GM21723 (cell line): ENCODE data around the gene MYO16.
"Not testable (repeated sequence)": the region's sequence is repeated elsewhere in the genome, so short reads cannot be mapped to it uniquely, and the experiment has no call there.

Source experiments
- ATAC-seq: cut with Tn5 transposase; IDR thresholded peaks from one replicate; pipeline ENCODE4 v1.9.1; 2021; ENCODE audit warnings: mild to moderate bottlenecking, moderate library complexity; ENCODE audit not compliant: unreplicated experiment

MYO16 gene

DNA sequence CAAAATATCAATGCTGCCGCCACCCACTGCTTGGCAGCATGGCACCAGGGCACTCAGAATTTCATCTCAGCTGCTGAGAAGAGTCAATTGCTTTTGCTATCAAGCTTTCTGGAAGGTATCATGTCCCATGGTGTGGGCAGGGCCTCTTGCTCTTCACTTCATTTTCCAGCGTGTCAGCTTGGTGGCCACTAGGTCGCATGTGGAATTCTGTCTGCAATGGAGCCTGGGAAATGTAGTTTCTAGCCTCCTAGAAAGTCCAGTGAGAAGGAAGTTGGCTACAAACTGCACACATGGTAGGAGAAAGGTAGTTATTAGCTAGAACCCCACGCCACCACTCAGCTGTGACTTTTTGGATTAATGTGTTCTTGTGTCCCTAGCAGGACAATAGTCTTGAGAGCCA is 105.3 kb downstream of the MYO16 start:
- no peak for ATAC-seq

DNA sequence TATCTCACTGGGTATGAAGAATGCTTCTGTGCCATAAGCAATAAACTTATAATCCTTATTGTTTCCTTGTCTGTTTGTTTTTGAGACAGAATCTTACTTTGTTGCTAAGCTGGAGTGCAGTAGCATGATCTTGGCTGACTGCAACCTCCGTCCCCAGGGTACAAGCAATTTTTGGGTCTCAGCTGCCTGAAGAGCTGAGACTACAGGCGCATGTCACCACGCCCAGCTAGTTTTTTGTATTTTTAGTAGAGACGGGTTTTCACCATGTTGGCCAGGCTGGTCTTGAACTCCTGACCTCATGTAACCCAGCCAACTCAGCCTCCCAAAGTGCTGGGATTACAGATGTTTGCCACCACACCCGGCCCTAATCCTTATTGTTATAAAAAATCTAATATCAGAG is 112.5 kb downstream of the MYO16 start:
- no peak for ATAC-seq

DNA sequence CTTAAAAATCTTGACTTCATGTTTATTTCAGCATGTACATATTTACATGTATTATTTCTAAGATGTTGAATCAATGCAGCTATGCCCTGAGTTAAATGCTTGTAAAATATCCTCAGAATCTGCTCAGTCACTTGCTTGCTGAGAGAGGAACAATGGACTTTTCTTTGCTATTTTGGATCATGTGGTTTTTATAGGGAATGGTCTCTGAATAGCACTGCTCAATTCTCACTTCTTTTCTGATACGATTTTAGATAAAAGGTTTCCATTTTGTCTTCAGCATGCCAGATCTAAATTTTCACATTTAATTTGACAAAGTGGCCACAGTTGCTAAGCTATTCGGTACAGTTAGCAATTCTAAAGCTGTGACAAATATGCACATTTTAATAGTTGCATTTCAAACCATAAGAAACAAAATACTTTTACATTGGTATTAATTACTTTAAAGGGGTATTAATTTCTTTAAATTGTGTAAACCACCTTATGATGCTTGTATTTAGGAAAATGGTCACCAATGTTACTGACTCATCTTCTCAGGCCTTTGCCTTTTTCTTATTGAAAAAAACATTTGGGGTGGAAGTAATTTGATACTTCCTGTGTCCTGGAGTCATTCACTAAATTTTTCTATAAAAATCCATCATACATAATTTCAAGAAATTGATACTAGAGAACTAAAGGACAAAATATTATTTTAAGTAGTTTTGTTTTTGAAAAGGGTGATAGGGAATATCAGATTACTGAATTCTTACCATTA is 113.5 kb downstream of the MYO16 start:
- no peak for ATAC-seq

DNA sequence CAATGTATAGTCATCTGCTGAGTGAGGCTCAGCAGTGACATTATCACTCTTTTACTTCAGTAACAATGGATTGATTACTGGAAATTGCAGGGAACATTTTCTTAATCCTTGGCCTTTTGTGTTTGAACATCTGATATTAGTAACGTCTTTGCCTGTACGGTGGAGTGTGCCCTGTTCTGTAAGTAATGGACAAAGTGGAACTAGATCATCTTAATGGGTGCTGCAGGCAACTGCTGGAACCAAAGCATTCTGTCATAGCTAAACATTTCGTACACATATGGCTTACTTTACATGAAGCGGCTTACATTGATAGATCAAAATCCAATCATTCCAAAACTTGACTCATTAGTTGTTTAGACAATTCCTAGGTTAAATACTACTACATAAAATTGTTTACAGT is 114.1 kb downstream of the MYO16 start:
- no peak for ATAC-seq

DNA sequence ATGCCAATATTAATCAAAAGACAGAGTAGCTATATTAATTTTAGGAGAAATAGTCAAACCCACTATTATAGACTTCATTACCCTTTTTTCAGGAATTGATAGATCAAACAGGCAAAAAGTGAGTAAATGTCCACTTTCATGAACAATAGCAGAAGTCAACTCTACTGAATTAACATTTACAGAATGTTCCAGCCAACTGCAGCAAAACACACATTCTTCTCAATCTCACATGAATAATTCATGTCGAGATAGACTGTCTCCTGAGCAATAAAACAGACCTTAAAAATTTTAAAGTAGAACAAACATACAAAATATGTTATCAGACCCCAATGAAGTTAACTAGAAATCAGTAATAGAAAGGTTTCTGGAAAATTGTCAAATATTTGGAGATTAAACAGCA is 118.4 kb downstream of the MYO16 start:
- no peak for ATAC-seq

DNA sequence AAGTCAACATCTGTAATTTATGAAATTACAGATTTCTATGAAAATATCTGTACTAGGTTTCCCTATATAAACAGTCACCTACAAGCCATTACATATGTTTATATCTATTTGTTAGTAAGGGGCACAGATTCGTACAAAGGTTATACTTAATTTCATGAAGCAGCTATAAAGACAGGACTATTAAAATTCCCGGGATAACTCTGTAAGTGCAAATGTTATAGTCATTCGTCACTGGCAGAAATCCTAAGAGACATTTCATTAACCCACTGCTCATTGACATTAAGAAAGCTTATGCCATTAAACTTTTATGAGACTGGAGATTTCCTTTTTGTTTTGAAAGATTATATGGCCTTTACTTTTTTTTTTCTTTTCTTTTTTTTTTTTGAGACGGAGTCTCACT is 122.9 kb downstream of the MYO16 start:
- no peak for ATAC-seq

DNA sequence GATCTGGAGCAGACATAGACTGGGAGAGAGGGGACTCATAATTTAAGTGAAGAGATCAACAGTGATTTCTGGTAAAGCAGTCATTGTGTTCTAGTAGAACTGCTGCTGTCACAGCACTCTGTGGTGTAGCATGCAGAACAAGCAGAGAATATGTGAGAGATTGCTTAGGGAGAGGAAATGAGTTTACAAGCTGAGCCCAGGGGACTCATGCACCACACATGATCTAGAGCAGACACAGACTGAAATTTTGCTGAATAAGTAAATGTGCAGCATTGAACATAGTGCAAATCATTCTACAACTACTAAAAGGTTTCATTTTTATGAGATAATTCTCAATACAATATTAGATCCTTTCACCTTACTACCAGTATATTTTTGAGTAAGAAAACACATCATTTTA is 125.7 kb downstream of the MYO16 start:
- ATAC-seq: no peak

DNA sequence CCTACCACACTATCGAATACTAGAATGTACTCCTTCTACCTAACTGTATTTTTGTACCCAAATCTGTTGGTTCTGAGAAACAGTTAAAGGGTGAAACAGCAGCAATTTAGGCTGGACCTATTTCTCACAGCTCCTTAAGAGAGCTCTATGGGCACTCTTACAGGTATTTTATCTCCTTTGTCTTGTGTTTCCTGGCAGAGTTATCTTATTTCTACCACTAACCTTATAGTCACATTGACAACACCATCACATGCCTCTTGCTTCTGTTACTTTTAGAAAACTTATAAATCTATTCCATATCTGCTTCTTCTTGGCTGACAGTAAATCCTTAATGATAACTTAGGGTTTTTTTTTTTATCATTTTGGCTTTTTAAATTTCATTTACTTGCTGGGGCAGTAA is 130.7 kb downstream of the MYO16 start:
- no peak for ATAC-seq

DNA sequence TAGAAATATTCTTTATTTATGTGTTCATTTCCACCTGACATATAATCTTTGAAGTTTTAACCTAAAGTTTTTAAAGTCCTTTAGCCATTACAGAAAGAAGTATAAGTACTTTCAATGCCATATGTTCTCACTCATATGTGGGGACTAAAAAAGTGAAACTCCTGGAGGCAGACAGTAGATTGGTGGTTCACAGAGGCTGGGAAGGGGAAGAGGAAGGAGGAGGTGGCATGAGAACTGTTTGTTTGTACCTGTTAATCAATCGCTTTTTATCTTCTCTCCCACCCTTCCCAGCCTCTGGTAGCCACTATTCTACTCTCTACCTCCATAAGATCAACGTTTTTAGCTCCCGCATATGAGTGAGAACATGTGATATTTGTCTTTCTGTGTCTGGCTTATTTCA is 131.1 kb downstream of the MYO16 start:
- no peak for ATAC-seq

DNA sequence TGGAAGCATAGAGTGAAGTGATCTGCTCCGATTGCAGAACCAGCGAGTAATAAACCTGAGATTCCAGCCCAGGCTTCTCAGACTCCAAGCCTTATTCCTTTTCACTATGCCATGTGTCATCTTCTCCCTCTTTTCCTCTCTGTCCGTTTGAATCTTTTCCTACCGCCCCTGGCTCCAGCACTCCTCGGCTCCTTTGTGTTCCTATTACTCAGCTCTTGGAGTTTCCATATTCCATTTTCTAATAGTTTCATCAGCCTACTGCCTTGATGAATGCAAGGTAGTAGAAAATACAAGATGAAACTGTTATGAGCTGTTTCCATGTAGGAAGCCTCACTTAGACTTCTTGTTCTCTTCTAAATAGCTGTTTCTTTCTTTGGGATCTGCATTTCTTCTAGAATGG is 138.6 kb downstream of the MYO16 start:
- no peak for ATAC-seq

DNA sequence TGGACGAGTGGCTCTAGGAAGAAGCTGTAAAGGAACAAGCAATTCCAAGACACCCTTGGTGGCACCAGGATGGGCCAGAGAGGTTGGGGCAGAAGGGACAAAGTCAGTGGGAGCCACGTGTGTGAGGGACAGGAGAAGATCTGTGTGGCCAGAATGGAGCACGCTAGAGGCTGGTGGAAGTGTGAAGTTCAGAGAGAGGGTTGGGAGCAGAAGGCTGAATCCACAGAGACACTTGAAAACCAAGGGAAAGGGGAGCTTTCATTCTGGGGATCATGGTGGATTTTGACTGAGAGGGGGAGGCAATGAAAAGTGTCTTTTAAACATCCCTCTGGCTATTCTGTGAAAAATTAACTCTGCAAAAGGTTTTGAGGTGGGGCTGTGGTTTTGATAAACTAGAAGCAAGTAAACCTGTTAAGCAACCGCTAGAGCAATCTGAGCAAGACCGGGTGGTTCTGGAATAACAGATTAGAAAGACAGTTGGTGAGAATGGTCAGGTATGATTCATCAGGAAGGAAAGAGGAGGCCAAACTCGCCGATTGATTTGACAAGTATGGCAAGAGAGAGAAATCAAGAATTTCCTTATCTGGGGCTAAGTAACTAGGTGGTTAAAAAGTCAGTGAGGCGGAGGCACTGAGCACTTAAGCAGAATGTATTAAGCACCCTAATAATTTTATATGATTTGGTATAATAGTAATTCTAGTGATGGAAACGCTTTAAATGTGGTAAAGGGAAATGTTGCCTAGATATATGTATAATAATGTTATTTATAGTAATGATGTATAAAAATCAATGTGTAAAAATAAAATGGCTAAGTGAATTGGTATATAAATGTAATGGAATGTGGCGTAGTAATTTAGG is 140.0 kb downstream of the MYO16 start:
- ATAC-seq: no peak

DNA sequence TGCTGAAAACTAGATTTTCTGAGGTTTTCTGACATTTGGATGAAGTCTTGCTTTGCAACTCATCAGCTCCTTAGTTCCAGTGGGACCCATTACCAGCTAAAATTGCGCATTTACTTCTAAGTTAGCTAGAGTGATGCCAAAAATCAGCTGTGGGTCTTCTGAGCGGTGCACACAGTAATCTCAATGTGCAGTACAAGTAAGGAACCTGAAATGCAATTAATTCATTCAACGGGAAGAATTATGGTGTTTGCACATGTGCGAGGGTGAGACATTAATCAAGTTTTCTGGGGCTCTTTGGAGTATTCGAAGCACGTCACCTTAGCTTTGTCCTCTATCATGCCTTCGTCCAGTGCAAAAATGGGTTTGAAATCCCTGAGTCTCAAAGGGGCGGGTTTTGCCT is 146.2 kb downstream of the MYO16 start:
- ATAC-seq: no peak

DNA sequence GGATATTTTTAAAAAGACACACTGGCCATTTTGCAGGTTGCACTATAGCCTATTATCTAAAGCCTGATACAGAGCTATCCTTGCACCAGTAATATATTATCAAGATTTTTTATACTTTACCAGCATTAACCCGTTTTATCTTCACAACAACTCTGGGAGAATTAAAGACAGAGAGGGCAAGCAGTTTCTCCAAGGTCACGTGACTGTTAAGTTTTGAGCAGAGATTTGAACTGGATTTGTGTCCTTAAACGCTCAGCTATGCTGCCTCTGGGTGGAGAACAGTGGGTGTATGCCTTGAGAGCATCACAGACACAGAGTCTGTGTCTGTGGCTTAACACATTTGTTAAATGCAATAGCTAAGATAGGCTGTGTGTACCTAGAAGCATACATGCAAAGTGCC is 147.2 kb downstream of the MYO16 start:
- no peak for ATAC-seq

DNA sequence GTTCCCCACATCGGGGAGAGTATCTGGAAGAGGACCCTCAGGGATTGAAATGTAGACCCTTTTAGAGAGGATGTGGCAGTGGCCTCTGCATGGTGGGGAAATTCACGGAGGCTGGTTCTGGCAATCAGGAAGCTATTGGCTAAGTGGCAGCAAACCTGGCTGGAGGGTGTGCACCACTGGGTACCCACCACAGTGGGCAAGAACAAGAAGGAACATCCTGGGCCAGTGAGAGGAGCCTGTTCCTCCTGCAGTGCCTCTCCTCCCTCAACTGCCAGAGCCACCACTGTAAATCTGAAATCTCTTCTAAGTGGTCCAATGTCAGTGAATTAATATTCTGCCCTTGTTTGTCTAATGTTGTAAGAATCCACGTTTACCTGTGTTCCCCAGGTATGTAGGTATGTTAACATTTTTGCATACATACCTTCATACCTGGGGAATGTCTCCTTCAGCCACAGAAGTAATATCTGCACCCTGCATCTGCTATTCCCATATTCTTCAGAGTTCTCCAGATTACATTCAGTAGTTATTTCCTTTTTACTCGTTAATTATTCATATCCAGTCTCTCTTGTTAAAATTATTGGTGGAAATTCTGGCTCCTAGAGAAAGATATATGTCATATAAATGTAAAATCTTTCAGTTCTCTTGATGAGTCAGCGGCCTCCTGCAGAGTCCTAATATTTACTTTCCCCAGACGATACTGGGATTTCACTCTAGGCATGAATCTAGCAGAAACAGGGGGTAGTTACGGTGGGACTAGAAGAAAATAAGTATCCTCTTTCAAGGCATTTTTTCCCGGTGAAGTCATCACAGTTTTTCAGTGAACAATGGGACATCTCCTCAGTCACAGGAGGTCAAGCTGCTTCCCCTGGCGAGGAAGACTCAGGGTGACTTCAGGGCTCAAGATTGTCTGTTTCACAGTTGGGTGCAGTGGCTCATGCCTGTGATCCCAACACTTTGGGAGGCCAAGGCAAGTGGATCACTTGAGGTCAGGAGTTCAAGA is 148.3 kb downstream of the MYO16 start:
- ATAC-seq: no peak

DNA sequence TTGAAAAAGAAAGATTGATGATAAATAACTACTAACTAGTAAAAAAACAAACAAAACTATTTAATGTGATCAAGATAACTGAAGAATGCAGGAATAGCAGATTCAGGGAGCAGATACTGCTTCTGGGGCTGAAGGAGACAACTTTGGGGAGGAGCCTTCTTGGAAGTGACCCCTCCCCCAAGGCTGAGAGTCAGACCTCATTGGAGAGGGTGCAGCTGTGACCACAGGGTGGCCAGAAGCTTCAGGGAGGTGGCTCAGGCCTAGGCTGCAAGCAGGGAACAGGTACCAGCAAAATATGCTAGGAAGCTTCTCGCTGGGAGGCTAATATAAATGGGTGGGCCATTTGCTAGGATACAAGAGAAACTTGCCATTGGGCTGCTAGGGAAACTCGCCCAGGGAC is 149.9 kb downstream of the MYO16 start:
- no peak for ATAC-seq

DNA sequence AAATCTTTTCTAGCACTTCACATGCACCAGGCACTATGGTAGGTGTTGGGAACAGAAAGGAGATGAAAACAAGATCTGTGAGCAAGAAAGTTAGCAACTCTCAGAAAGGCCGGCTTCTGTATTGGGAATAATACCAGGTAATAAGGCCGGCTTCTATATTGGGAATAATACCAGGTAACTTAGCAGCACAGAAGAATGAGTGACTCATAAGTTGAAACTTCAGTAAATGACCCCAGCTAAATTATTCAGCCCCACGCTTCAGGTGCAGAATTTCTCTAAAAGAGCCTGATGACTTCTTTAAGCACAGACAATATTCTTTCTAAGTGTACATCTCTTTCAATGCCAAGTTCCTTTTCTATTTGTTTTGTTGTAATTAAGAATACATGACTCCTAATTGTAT is 151.3 kb downstream of the MYO16 start:
- no peak for ATAC-seq

DNA sequence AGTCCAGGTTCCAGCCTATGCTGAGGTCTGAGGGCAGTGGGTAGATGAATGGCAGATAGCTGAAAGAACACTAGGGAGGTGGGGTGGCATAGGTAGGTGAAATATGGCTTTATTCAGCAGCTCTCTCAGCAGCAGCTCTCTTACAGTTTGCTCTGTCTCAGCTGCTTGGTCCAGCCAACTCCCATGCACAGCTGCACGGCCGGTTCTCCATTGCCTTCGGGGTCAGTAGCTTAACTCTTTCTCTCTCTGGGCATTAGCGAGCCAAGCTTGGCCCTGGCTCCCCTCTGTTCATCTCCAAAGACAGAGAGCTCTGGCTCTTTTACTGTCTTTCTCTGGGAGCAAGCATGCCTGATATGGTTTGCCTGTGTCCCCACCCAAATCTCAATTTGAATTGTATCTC is 151.9 kb downstream of the MYO16 start:
- no peak for ATAC-seq

DNA sequence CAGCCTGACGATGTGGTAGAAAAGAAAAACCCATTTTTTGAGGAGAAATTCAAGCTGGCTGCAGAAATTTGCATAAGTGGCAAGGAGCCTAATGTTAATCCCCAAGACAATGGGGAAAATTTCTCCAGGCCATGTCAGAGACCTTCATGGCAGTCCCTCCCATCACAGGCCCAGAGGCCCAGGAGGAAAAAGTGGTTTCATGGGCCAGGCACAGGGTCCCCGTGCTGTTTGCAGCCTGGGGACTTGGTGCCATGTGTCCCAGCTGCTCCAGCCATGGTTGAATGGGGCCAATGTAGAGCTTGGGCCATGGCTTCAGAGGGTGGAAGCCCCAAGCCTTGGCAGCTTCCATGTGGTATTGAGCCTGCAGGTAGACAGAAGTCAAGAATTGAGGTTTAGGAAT is 153.1 kb downstream of the MYO16 start:
- not testable (repeated sequence) for ATAC-seq

DNA sequence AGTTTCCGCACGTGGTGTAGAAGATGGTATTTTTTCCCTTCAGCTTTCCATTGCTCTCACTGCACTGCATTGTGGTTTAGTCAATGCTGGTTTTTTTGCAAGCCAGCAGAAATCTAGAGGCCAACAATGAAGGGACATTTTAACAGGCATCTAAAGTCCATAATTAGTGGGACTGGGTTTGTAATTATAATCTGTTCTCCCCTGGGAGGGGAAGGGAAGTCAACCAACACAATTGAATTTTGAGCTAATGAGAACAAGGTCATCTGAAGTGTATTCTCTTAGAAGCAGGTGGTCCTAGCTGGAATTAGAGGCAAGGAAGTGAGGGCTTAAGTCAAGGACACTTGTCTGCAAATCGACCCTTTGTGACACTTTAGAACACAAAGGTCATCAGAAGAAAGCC is 156.4 kb downstream of the MYO16 start:
- ATAC-seq: no peak

DNA sequence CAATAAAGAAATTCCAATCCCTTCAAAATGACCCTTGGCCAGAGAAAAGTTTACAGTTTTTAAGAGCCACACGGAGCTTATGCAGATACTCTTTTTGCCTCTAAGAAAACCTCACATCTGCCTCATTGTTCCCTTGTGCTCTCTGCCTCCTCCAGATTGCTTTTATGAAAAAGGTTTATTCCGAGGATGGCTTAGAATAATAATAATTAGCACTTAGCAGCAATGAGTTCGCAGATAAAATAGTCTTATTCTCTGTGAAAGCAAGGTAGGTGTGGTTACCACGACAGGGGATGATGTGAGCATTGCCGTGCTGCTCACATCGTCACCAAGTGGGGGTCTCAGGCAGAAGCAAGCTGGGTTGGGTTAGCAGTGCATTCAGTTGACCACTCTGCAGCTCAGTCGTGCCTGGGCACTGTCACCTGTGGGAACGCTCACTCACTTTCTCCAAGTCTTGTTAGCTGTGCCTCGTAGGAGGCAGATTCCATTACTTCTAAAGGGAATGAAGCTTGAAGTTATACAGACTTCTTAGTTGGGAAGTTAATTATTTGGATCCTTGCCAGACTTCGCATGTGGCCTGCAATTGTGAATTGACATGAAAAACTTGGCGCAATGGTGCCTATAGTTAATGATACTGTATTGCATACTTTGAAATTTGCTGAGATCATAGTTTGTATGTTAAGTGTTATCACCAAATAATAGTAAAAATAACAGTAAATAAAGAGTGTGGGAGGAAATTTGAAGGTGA is 157.2 kb downstream of the MYO16 start:
- no peak for ATAC-seq
